HCT116 (cell line): ENCODE measurements around the gene SNRNP40. TPM values are rescaled to one million over a fixed set of nuclear protein-coding genes. Genes with fewer than 3 reads are reported as not detected.

Experiments used
- ATAC-seq: fragments of 200-7000 bp; cut with Tn5 transposase; 2 replicates; pipeline ENCODE4 v1.9.1; 2020; ENCODE audit warnings: mild to moderate bottlenecking, moderate library complexity
- BruUV-seq: library from RNA; stranded (reverse); fragments of 400-500 nt; replicated peaks from 2 replicates; lab custom pipeline; 2021; lab: Mats Ljungman, UMichigan
- CTCF ChIA-PET: fragments of 300-600 bp; sonication (Branson Sonifier 250); formaldehyde crosslinking; loops from one replicate; lab custom pipeline; 2021; ENCODE audit warnings: antibody characterized with exemption; lab: Charles Lee
- POLR2A ChIA-PET: fragments of 300-600, 350-600 bp; sonication (Branson Sonifier 250); formaldehyde crosslinking; loops from one replicate; lab custom pipeline; 2021; ENCODE audit warnings: antibody characterized with exemption; lab: Charles Lee
- RAD21 ChIA-PET, 2 experiments: fragments of 300-600 bp; sonication (Branson Sonifier 250); formaldehyde crosslinking; loops; one replicate each; lab custom pipeline; 2023; ENCODE audit warnings: low total read pairs in 2 of 2; ENCODE audit not compliant: uncharacterized antibody in 2 of 2, unreplicated experiment in 2 of 2, low non-redundant PET in 1 of 2; lab: Charles Lee
- DNase-seq: peaks from one replicate; pipeline ENCODE4 v3.0.0-alpha.2; 2010; ENCODE audit warnings: low read depth, low spot score
- H2AFZ ChIP-seq: fragments of 200-600 bp; shearing (Covaris generic), sonication (generic); 2 replicates; pipeline ENCODE4 v1.6.1; 2017; ENCODE audit warnings: low read depth, mixed run types, mixed read lengths, antibody characterized with exemption, low read length; ENCODE audit not compliant: poor library complexity, severe bottlenecking
- H3K27ac ChIP-seq: 2 replicates; pipeline ENCODE4 v1.5.1; 2012; ENCODE audit warnings: low read depth, low read length
- H3K27me3 ChIP-seq: fragments of 200-600 bp; sonication (generic); 2 replicates; pipeline ENCODE4 v1.6.1; 2016; ENCODE audit warnings: mixed run types, low read length, mixed read lengths; ENCODE audit not compliant: insufficient read depth
- H3K36me3 ChIP-seq, 2 experiments: fragments of 200-500 bp in 1 of 2; fragments of 200-600 bp in 1 of 2; sonication (Bioruptor generic) in 1 of 2; sonication (generic) in 1 of 2; 2 replicates each; pipeline versions ENCODE4 v1.5.1 to v1.6.1; 2014 to 2016; ENCODE audit warnings: low read length in 2 of 2, inconsistent platforms in 1 of 2, mixed read lengths in 1 of 2, mixed run types in 1 of 2; ENCODE audit not compliant: insufficient read depth in 2 of 2, control insufficient read depth in 1 of 2
- H3K4me1 ChIP-seq, 2 experiments: fragments of 200-600 bp in 1 of 2; sonication (generic) in 1 of 2; 2 replicates each; pipeline versions ENCODE4 v1.5.1 to v1.6.1; 2012 to 2017; ENCODE audit warnings: low read length in 2 of 2, inconsistent platforms in 1 of 2, mild to moderate bottlenecking in 1 of 2, mixed read lengths in 1 of 2, mixed run types in 1 of 2, moderate library complexity in 1 of 2; ENCODE audit not compliant: insufficient read depth in 2 of 2, control insufficient read depth in 1 of 2
- H3K4me2 ChIP-seq: fragments of 200-600 bp; sonication (generic); 2 replicates; pipeline ENCODE4 v1.6.1; 2017; ENCODE audit warnings: mixed run types, low read length, mixed read lengths
- H3K4me3 ChIP-seq, 2 experiments: fragments of 200-600 bp in 1 of 2; sonication (generic) in 1 of 2; replicated peaks in 1 of 2; 2 replicates each; pipeline ENCODE4 v1.5.1; 2011 to 2016; ENCODE audit warnings: low read length in 2 of 2, control low read depth in 1 of 2, low read depth in 1 of 2, mild to moderate bottlenecking in 1 of 2, mixed read lengths in 1 of 2, mixed run types in 1 of 2
- H3K79me2 ChIP-seq: fragments of 200-600 bp; sonication (generic); 2 replicates; pipeline ENCODE4 v1.6.1; 2017; ENCODE audit warnings: mild to moderate bottlenecking, mixed run types, low read length, moderate library complexity, mixed read lengths; ENCODE audit not compliant: insufficient read depth
- H3K9ac ChIP-seq: fragments of 200-600 bp; sonication (generic); 2 replicates; pipeline ENCODE4 v1.6.1; 2016; ENCODE audit warnings: low read length, mixed read lengths
- H3K9me2 ChIP-seq: fragments of 200-600 bp; sonication (generic), shearing (Covaris generic); 2 replicates; pipeline ENCODE4 v1.6.1; 2017; ENCODE audit warnings: mixed run types, mild to moderate bottlenecking, moderate library complexity; ENCODE audit not compliant: insufficient read depth
- H3K9me3 ChIP-seq, 2 experiments: fragments of 200-500 bp in 1 of 2; fragments of 200-600 bp in 1 of 2; sonication (Bioruptor generic) in 1 of 2; sonication (generic) in 1 of 2; 2 replicates each; pipeline ENCODE4 v1.6.1; 2014 to 2017; ENCODE audit warnings: low read length in 2 of 2, mixed read lengths in 2 of 2, inconsistent platforms in 1 of 2, low read depth in 1 of 2, mild to moderate bottlenecking in 1 of 2, mixed run types in 1 of 2, moderate library complexity in 1 of 2; ENCODE audit not compliant: control insufficient read depth in 1 of 2, insufficient read depth in 1 of 2
- H4K20me1 ChIP-seq: fragments of 200-600 bp; sonication (generic), shearing (Covaris generic); 2 replicates; pipeline ENCODE4 v1.6.1; 2017; ENCODE audit warnings: mixed run types, mild to moderate bottlenecking, moderate library complexity; ENCODE audit not compliant: insufficient read depth
- ATF3 ChIP-seq: IDR thresholded peaks from 2 replicates; pipeline ENCODE4 v1.6.1; 2012
- CEBPB ChIP-seq: IDR thresholded peaks from 2 replicates; pipeline ENCODE4 v1.6.1; 2012; ENCODE audit warnings: low read depth
- CTCF ChIP-seq, 3 experiments: fragments of 200-600 bp in 1 of 3; sonication (generic) in 1 of 3; IDR thresholded peaks in 2 of 3; conservative IDR thresholded peaks in 1 of 3; 2 replicates each; pipeline ENCODE4 v1.5.1; 2012 to 2017; ENCODE audit warnings: low read depth in 2 of 3, low read length in 2 of 3, antibody characterized with exemption in 1 of 3, borderline replicate concordance in 1 of 3, control low read depth in 1 of 3, mild to moderate bottlenecking in 1 of 3, mixed read lengths in 1 of 3, mixed run types in 1 of 3, moderate library complexity in 1 of 3; ENCODE audit not compliant: insufficient read depth in 1 of 3
- EZH2 ChIP-seq: fragments of 200-600 bp; sonication (generic); IDR thresholded peaks from 2 replicates; pipeline ENCODE4 v1.6.1; 2017; ENCODE audit warnings: antibody characterized with exemption, mixed run types
- FOSL1 ChIP-seq: IDR thresholded peaks from 2 replicates; pipeline ENCODE4 v1.6.1; 2012; ENCODE audit warnings: low read depth
- JUND ChIP-seq: IDR thresholded peaks from 2 replicates; pipeline ENCODE4 v1.6.1; 2012
- POLR2A ChIP-seq: IDR thresholded peaks from 2 replicates; pipeline ENCODE4 v1.7.0; 2011; ENCODE audit warnings: borderline replicate concordance; ENCODE audit not compliant: insufficient read depth, insufficient read length; ENCODE audit errors: extremely low read depth
- POLR2AphosphoS5 ChIP-seq: IDR thresholded peaks from 2 replicates; pipeline ENCODE4 v1.6.1; 2011; ENCODE audit warnings: mild to moderate bottlenecking, low read depth, low read length, moderate library complexity
- REST ChIP-seq: IDR thresholded peaks from 2 replicates; pipeline ENCODE4 v1.6.1; 2012; ENCODE audit warnings: low read depth
- SIN3A ChIP-seq: IDR thresholded peaks from 2 replicates; pipeline ENCODE4 v1.6.1; 2012; ENCODE audit warnings: low read depth
- SP1 ChIP-seq: IDR thresholded peaks from 2 replicates; pipeline ENCODE4 v1.6.1; 2012; ENCODE audit warnings: low read depth
- ZFX ChIP-seq: fragments of 450-650 bp; IDR thresholded peaks from 2 replicates; pipeline ENCODE4 v1.6.1; 2017
- ZNF274 ChIP-seq: fragments of 200-500 bp; sonication (Bioruptor generic); IDR thresholded peaks from 2 replicates; pipeline ENCODE4 v1.6.1; 2014; ENCODE audit warnings: mild to moderate bottlenecking, low read depth, low read length, inconsistent platforms
- intact Hi-C: fragments of 100-400 bp; cut with micrococcal nuclease; formaldehyde crosslinking; loops from 2 replicates; pipeline ENCODE4 v1.10.0; 2022
- total RNA-seq: library from RNA; stranded (reverse); gene quantifications from one replicate; pipeline ENCODE4 v1.2.1, GENCODE V29; 2021; ENCODE audit not compliant: unreplicated experiment

SNRNP40 gene
- total RNA-seq, 1 experiment from 2014 or later = 91.8 TPM

- no peaks in the 10 kb centered on the region for H3K4me1 ChIP-seq
- H3K9me2 ChIP-seq = no peaks in the 10 kb centered on the region
- ChIA-PET RAD21 (no interaction called here), POLR2A (no interaction called here), CTCF (no interaction called here)
- no peak for DNase-seq
- intact Hi-C loops = no loop called here
- no TSS peak for BruUV-seq
- no peaks in the 10 kb centered on the region for H4K20me1 ChIP-seq
- no peak for ATAC-seq
- TF ChIP-seq EZH2 = no peak
- TF ChIP-seq SIN3A = no peak
- no peak for TF ChIP-seq CEBPB
- TF ChIP-seq SP1 = no peak
- TF ChIP-seq REST = no peak
- TF ChIP-seq JUND = no peak
- no peak for TF ChIP-seq FOSL1
- no peak for TF ChIP-seq CTCF (IDR thresholded peaks at IDR 0.05 in 2 of 3, conservative IDR thresholded peaks at IDR 0.05 in 1 of 3; ENCODE audit: borderline replicate concordance in 1 of 3, insufficient read depth in 1 of 3, low read depth in 2 of 3, low read length in 2 of 3)
- no peak for TF ChIP-seq POLR2A
- TF ChIP-seq ATF3 = no peak
- no peak for TF ChIP-seq ZNF274
- TF ChIP-seq POLR2AphosphoS5 = no peak
- no peak for TF ChIP-seq ZFX
- no peaks in the 10 kb centered on the region for H3K36me3 ChIP-seq
- H3K27me3 ChIP-seq = peaks cover 6% of the 10 kb centered on the region; the same call in 1 of the 2 replicates
- H3K4me2 ChIP-seq = no peak overlapping the region
- H3K9ac ChIP-seq = no peak overlapping the region
- no peaks in the 10 kb centered on the region for H3K79me2 ChIP-seq
- H2AFZ ChIP-seq = no peak overlapping the region
- H3K27ac ChIP-seq = no peak overlapping the region
- H3K4me3 ChIP-seq = no peak overlapping the region
- H3K9me3 ChIP-seq = no peaks in the 10 kb centered on the region
These were observed 64.8 kb downstream of the SNRNP40 start for GRCh38 chr1:31231802-31232201.
